GM06990 (cell line): Measurements from ENCODE around the gene BCL3.
A peak's percentile ranks its signal among the peaks of the same experiment; 100 is the strongest.

ENCODE experiments used
- DNase-seq: peaks from one replicate; pipeline ENCODE4 v3.0.0-alpha.2; 2011; ENCODE audit not compliant: insufficient read length; ENCODE audit errors: extremely low read depth
- H3K27me3 ChIP-seq: replicated peaks from 2 replicates; pipeline ENCODE4 v1.6.0; 2011; ENCODE audit warnings: low read length; ENCODE audit not compliant: control insufficient read depth, insufficient read depth
- H3K36me3 ChIP-seq: 2 replicates; pipeline ENCODE4 v1.5.1; 2011; ENCODE audit warnings: low read length; ENCODE audit not compliant: control insufficient read depth, insufficient read depth
- H3K4me3 ChIP-seq: replicated peaks from 2 replicates; pipeline ENCODE4 v1.5.1; 2011; ENCODE audit warnings: low read depth, mild to moderate bottlenecking, control low read depth, low read length
- CTCF ChIP-seq: IDR thresholded peaks from 2 replicates; pipeline ENCODE4 v1.5.1; 2011; ENCODE audit warnings: low read length, control low read depth, mild to moderate bottlenecking, inconsistent platforms; ENCODE audit not compliant: insufficient read depth, poor library complexity, severe bottlenecking

Gene BCL3

DNA sequence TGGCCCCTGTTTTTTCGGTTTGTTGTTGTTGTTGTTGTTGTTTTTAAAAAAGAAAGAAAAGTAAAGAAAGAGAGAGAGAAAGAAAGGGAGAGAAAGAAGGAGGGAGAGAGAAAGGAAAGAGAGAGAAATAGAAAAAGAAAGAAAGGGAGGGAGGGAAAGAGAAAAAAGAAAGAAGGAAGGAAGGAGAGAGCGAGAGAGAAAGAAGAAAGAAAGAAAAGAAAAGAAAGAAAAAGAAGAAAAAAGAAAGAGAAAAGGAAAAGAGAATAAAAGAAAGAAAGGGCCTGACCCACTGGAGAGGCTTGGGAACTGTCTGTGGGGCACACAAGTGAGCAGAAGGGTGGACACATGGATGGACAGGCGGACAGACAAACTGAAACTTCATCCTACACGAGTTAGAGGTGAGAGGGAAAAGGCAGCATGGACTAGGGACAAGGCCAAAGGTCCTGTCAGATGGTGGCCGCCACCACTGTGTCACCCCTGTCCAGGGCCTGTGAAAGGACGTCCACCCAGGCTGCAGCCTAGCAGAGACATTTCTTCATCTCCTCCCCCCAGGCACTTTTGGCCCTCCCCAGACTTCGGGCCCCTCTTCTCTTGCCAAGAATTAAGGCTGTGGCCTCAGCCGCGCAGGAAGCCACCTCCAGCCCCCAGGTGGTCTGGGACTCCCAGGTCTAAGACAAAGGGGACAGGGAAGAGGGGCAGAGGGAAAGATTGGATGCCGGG is 51.3 kb downstream of the BCL3 start:
- Histone ChIP-seq H3K27me3 (no peaks in the 10 kb centered on the region), H3K36me3 (no peaks in the 10 kb centered on the region), H3K4me3 (no peak overlapping the region)
- no peak for DNase-seq
- no peak for TF ChIP-seq CTCF

DNA sequence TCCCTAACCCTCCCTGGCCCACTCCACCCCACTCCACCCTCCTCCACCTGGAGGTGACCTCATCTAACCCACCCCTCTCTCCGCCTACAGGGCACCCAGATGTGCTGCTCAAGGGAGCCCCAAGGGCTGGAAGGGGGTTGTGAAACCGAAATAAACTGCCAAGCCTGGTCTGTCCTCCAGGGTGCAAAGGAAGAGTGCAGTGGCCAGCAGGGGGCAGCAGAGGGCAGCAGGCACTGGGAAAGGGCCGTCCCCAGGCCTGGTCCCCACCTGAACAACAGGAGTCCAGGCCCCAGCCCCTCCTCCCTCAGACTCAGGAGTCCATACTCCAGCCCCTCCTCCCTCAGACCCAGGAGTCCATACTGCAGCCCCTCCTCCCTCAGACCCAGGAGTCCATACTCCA is 52.0 kb downstream of the BCL3 start:
- peak; percentile 77 for DNase-seq
- Histone ChIP-seq H3K36me3 (no peaks in the 10 kb centered on the region), H3K4me3 (no peak overlapping the region), H3K27me3 (no peaks in the 10 kb centered on the region)
- TF ChIP-seq CTCF: peak; percentile 98

GRCh38 chr19:44803442-44804428 is 55.2 kb downstream of the BCL3 start:
- Histone ChIP-seq H3K36me3 (no peaks in the 10 kb centered on the region), H3K4me3 (no peak overlapping the region), H3K27me3 (no peaks in the 10 kb centered on the region; the same call in 1 of the 2 replicates)
- no peak for DNase-seq
- no peak for TF ChIP-seq CTCF

- DNase-seq: no peak
- no peaks in the 10 kb centered on the region for H3K36me3 ChIP-seq
- no peak for TF ChIP-seq CTCF
These were observed 57.8 kb downstream of the BCL3 start for GRCh38 chr19:44806291-44806690.

GRCh38 chr19:44807162-44807561 is 58.7 kb downstream of the BCL3 start:
- TF ChIP-seq CTCF: no peak
- H3K4me3 ChIP-seq: no peak overlapping the region
- no peaks in the 10 kb centered on the region for H3K36me3 ChIP-seq
- no peaks in the 10 kb centered on the region; the same call in 1 of the 2 replicates for H3K27me3 ChIP-seq
- no peak for DNase-seq

More at GRCh38 chr19:44806291-44806690, 57.8 kb downstream of the BCL3 start:
- H3K4me3 ChIP-seq: no peak overlapping the region
- H3K27me3 ChIP-seq: no peaks in the 10 kb centered on the region; the same call in 1 of the 2 replicates
